Large intestine (tissue), 3 donors: ENCODE results near the gene ALOX15B. TPM values are rescaled to one million over a fixed set of nuclear protein-coding genes. Genes with fewer than 3 reads are reported as not detected.

ENCODE experiments used
- DNase-seq, 2 donors: peaks; one replicate each; pipeline versions ENCODE4 v3.0.0 to v3.0.0-alpha.2; 2013
- H3K27ac ChIP-seq: one replicate; pipeline ENCODE4 v1.5.1; 2013; ENCODE audit warnings: low read length
- H3K27me3 ChIP-seq: 2 replicates; pipeline ENCODE4 v1.6.1; 2013; ENCODE audit warnings: low read length; ENCODE audit not compliant: control insufficient read depth, insufficient read depth
- H3K36me3 ChIP-seq: 2 replicates; pipeline ENCODE4 v1.6.1; 2013; ENCODE audit warnings: low read length; ENCODE audit not compliant: control insufficient read depth, insufficient read depth
- H3K4me1 ChIP-seq: one replicate; pipeline ENCODE4 v1.6.1; 2013; ENCODE audit warnings: low read length; ENCODE audit not compliant: control insufficient read depth, insufficient read depth
- H3K4me3 ChIP-seq: one replicate; pipeline ENCODE4 v1.5.1; 2013; ENCODE audit warnings: low read length
- H3K9me3 ChIP-seq: one replicate; pipeline ENCODE4 v1.6.1; 2013; ENCODE audit warnings: mild to moderate bottlenecking, low read depth, low read length, moderate library complexity; ENCODE audit not compliant: control insufficient read depth
- WGBS: methylation state at CpG from one replicate; pipeline ENCODE4 v1.1.5; 2013; ENCODE audit warnings: low lambda C conversion rate; ENCODE audit not compliant: insufficient coverage; 5-methylcytosine and 5-hydroxymethylcytosine counted together
- polyA plus RNA-seq: library from polyadenylated mRNA; unstranded; fragments of 120-200 nt; gene quantifications from one replicate; pipeline ENCODE4 v1.2.1, GENCODE V29; 2013

ALOX15B gene
- polyA plus RNA-seq, 1 donor = 0.46 TPM

DNA sequence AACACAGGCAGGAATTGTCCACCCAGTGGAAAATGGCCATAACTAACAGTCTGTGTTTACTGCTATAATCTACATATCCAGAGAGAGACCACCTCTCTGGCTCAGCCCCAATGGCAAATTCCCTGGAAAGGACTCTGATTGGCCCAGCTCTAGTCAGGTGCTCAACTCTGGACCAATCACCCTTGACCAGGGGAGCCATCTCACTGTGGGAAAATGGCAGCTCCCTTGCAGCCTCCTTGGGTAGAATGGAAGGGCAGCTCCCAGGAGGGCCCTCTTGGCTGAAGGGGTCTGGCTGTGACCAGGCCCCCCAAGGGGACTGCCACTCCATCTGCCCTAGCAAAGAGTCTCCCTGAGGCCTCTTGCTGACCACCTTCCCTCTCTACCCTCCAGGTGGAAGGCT is 3.1 kb downstream of the ALOX15B start:
- Histone ChIP-seq H3K4me3 (no peak overlapping the region), H3K9me3 (peaks cover 5% of the 10 kb centered on the region), H3K4me1 (peaks cover 6% of the 10 kb centered on the region), H3K27ac (no peak overlapping the region), H3K27me3 (peaks cover 12% of the 10 kb centered on the region), H3K36me3 (no peaks in the 10 kb centered on the region)
- no peak for DNase-seq

DNA sequence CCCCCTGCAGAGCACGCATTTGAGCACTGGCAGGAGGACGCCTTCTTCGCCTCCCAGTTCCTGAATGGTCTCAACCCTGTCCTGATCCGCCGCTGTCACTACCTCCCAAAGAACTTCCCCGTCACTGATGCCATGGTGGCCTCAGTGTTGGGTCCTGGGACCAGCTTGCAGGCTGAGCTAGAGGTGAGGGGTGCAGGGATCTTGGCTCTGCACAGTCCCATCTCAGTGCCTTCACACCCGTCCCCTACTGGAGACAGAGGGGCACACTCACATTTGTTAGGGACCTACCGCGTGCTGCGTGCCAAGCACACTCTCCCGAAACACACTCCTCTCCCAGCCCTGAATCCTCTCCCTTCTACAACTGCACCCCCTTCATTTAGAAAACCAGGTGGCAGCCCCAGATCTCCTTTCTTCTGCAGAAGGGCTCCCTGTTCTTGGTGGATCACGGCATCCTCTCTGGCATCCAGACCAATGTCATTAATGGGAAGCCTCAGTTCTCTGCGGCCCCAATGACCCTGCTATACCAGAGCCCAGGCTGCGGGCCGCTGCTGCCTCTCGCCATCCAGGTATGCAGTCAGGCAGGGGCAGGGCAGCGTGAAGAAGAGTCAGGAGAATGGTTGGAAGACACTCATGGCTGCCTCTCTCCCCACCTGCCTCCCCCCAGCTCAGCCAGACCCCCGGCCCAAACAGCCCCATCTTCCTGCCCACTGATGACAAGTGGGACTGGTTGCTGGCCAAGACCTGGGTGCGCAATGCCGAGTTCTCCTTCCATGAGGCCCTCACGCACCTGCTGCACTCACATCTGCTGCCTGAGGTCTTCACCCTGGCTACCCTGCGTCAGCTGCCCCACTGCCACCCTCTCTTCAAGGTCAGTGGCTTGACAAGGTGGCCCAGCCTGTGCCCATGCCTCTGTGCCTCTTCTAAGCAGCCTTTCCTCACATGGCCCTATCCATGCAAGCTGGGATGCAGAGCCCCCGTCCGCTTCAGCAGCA is 6.3 kb downstream of the ALOX15B start:
- DNase-seq = no peak
- no peaks in the 10 kb centered on the region for H3K4me1 ChIP-seq
- no peaks in the 10 kb centered on the region for H3K9me3 ChIP-seq
- WGBS = no CpG with 5 or more reads among the region's 24 CpGs
- H3K27me3 ChIP-seq = no peaks in the 10 kb centered on the region
- H3K27ac ChIP-seq = no peak overlapping the region
- H3K36me3 ChIP-seq = no peaks in the 10 kb centered on the region
- H3K4me3 ChIP-seq = no peak overlapping the region

DNA sequence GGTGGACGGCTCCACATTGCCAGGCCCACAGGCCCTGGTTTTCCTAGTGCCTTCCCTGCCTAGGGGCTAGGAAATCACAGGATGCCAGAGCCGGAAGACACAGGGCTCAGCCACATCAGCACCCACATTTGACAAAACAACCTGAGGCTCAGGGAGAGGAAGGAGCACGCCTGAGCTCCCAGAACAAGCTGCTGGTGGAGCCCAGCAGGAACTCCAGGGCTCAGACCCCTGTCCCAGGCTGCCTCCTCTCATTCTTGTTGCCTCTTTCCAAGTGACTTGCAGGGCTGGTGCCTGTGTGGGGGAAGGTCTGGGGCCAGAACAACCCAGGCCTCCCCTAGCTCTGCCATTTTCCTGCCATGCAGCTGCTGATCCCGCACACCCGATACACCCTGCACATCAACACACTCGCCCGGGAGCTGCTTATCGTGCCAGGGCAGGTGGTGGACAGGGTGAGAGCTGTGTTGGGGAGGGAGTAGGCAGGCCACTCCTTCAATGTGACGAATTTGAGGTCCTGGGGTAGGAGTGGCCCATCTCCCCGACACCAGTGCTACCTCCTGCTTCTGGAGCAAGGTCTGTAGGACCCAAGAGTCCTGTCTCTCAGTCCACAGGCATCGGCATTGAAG is 7.6 kb downstream of the ALOX15B start:
- DNase-seq = no peak
- WGBS = no CpG with 5 or more reads among the region's 11 CpGs

DNA sequence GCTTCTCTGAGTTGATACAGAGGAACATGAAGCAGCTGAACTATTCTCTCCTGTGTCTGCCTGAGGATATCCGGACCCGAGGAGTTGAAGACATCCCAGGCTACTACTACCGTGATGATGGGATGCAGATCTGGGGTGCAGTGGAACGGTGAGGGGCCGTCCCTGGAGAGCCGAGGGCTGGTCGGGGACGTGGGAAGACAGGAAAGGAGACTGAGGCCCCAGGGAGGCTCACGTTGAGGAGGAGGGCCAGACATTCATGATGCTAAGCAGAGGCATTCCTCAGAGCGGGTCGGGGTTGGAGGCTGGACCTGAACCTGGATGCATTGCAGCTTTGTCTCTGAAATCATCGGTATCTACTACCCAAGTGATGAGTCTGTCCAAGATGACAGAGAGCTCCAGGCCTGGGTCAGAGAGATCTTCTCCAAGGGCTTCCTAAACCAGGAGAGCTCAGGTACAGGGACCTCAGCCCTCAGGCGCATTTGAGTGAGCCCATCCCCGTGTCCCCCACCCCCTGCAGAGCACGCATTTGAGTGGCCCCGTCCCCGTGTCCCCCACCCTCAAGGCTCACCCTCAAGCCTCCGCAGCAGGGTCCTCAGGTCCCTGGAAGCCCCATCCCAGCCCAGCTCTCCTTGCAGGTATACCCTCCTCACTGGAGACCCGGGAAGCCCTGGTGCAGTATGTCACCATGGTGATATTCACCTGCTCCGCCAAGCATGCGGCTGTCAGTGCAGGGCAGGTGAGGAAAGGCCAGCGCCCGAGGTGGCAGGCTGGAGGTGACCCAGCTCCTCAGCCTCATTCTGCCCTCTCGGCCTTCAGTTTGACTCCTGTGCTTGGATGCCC is 8.3 kb downstream of the ALOX15B start:
- Histone ChIP-seq H3K27ac (no peak overlapping the region), H3K27me3 (no peaks in the 10 kb centered on the region), H3K9me3 (no peaks in the 10 kb centered on the region), H3K4me1 (no peaks in the 10 kb centered on the region), H3K36me3 (no peaks in the 10 kb centered on the region), H3K4me3 (no peak overlapping the region)
- no peak for DNase-seq
- no CpG with 5 or more reads among the region's 24 CpGs for WGBS

More for the DNA sequence above, 7.6 kb downstream of the ALOX15B start:
- H3K36me3 ChIP-seq = no peaks in the 10 kb centered on the region
- no peaks in the 10 kb centered on the region for H3K9me3 ChIP-seq
- H3K27ac ChIP-seq = no peak overlapping the region
- no peaks in the 10 kb centered on the region for H3K4me1 ChIP-seq
- no peak overlapping the region for H3K4me3 ChIP-seq
- no peaks in the 10 kb centered on the region for H3K27me3 ChIP-seq

DNA sequence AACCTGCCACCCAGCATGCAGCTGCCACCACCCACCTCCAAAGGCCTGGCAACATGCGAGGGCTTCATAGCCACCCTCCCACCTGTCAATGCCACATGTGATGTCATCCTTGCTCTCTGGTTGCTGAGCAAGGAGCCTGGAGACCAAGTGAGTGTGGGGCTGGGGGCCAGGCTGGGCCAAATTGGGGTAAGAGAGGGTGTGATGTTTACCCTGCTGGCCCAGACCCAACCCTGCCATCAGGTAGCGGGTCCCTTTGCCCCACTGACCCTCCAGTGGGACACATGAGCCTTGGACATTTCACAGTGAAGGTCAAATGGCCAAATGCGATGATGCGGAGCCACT is 8.9 kb downstream of the ALOX15B start:
- DNase-seq = no peak
- no peak overlapping the region for H3K27ac ChIP-seq
- WGBS = no CpG with 5 or more reads among the region's 4 CpGs
- H3K27me3 ChIP-seq = no peaks in the 10 kb centered on the region
- H3K4me1 ChIP-seq = no peaks in the 10 kb centered on the region
- no peaks in the 10 kb centered on the region for H3K9me3 ChIP-seq
- no peaks in the 10 kb centered on the region for H3K36me3 ChIP-seq
- H3K4me3 ChIP-seq = no peak overlapping the region

DNA sequence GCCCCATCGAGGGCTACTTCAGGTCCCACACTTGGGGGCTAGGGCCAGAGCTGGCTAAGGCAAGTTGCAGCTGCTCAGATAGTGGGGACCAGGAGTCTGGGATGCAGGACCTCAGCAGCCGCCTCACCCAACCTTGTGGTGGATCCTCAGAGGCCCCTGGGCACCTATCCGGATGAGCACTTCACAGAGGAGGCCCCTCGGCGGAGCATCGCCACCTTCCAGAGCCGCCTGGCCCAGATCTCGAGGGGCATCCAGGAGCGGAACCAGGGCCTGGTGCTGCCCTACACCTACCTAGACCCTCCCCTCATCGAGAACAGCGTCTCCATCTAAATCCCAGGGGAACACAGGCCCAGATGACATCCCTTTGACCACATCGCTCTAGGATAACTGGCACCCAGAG is 9.4 kb downstream of the ALOX15B start:
- H3K27me3 ChIP-seq = no peaks in the 10 kb centered on the region
- no CpG with 5 or more reads among the region's 12 CpGs for WGBS
- H3K36me3 ChIP-seq = no peaks in the 10 kb centered on the region
- no peaks in the 10 kb centered on the region for H3K4me1 ChIP-seq
- no peak for DNase-seq
- no peaks in the 10 kb centered on the region for H3K9me3 ChIP-seq
- no peak overlapping the region for H3K4me3 ChIP-seq
- no peak overlapping the region for H3K27ac ChIP-seq

DNA sequence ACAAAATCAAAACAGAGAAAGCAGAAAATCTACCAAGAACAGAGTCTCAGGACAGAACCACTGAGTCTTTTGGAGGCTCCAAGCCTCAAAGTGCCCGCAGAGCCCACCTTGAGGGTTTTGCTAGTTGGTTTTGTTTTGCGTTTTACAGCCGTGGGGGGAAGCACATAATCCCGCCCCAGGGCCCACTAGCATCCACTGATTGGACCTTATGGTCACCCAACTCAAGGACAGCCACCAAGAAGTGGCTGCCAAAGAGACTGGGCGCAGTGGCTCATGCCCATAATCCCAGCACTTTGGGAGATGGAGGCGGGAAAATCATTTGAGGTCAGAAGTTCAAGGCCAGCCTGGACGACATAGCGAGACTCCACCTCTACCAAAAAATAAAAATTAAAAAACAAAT is 9.9 kb downstream of the ALOX15B start:
- DNase-seq = no peak
- no CpG with 5 or more reads among the region's 8 CpGs for WGBS

DNA sequence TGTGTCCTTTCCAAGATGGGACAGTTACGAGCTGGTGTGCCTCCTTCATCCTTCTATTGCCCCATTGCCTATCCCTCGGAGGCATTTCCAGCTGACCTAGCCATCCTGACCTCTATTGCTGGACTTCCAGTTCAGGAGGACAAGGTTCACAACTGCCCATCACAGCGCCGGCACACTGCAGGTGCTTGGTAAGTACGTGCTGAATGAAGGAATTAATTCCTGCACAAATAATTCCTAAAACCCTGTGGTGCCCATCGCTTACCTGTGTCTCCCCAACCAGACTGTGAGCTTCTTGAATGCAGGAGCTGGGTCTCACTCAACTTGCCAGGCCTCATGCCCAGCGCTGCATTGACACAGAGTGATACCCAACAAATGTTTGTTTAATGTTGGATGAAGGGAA is 13.0 kb downstream of the ALOX15B start:
- Histone ChIP-seq H3K27me3 (no peaks in the 10 kb centered on the region), H3K4me3 (no peak overlapping the region), H3K9me3 (no peaks in the 10 kb centered on the region), H3K36me3 (no peaks in the 10 kb centered on the region), H3K4me1 (peaks cover 10% of the 10 kb centered on the region), H3K27ac (no peak overlapping the region)
- WGBS = no CpG with 5 or more reads among the region's 7 CpGs
- no peak for DNase-seq

More for the DNA sequence above, 9.9 kb downstream of the ALOX15B start:
- H3K9me3 ChIP-seq = no peaks in the 10 kb centered on the region
- H3K27ac ChIP-seq = no peak overlapping the region
- no peaks in the 10 kb centered on the region for H3K27me3 ChIP-seq
- H3K36me3 ChIP-seq = no peaks in the 10 kb centered on the region
- no peaks in the 10 kb centered on the region for H3K4me1 ChIP-seq
- H3K4me3 ChIP-seq = no peak overlapping the region

DNA sequence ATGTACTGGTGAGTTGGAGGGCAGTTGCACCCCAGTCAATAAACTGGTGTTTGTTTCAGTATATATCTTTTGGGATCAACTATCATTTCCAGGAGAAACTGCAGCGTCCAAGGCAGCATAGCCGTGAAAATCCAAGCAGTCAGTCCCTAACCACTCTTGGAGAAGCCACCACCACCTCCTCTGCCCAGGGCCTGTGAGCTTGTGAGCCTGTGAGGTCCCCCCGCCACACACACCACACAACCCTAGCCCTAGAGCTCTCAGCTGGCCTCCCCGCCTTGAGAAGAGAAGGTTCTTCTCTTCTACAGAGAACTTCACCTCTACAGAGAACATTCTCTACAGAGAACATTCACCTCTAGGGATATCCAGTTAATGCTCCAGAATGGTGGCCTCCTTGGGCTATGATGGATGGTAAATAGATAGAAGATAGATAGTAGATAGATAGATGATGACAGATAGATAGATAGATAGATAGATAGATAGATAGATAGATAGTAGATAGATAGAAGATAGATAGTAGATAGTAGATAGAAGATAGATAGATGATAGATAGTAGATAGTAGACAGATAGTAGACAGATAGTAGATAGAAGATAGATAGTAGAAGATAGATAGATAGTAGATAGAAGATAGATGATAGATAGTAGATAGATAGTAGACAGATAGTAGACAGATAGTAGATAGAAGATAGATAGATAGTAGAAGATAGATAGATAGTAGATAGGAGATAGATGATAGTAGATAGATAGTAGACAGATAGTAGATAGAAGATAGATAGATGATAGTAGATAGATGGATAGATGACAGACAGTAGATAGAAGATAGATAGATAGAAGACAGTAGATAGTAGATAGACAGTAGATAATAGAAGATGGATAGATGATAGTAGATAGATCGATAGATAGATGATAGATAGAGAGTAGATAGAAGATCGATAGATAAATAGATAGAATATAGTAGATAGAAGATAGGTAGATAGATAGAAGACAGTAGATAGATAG is 13.7 kb downstream of the ALOX15B start:
- H3K4me3 ChIP-seq = no peak overlapping the region
- no peak for DNase-seq
- H3K36me3 ChIP-seq = no peaks in the 10 kb centered on the region
- H3K27ac ChIP-seq = no peak overlapping the region
- WGBS = 95% methylated on average over 2 of the region's 6 CpGs
- H3K9me3 ChIP-seq = no peaks in the 10 kb centered on the region
- peaks cover 18% of the 10 kb centered on the region for H3K4me1 ChIP-seq
- no peaks in the 10 kb centered on the region for H3K27me3 ChIP-seq
